ENCODE measurements around the gene RIMKLB. TPM values are rescaled to one million over a fixed set of nuclear protein-coding genes. Genes with fewer than 3 reads are reported as not detected.

RIMKLB gene
- total RNA-seq, 6 donors from 2014 or later = 25.2 to 103 (median 40.1) TPM

DNA sequence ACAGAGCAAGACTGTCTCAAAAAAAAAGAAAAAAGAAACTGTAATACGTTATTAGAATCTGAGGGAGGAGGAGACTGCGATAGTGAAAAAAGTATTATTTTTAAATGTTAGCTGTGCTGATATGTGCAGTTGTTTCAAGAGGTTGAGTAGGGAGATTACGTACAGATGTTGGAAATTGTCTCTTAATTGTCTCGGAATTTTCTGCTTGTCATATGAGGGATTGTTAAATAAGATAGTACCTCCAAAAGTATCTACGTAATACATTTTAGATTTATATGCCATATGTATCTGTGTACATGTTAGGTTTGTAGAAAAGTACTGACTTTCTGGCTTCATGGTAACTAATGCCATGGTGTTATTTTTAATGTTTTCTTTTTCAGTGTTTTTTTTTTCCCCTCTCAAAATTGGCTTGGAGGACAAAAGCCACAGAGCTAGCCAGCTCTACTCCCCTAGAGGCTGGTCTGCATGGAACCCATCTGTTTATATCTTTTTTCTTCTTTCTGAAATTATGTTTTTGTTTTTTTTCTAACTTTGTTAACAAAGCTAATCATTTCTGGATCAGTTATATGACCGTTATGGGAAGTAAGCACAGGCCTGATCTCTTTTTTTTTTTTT is 3.4 kb downstream of the RIMKLB start:
- ATAC-seq (ENCODE audit: low FRiP score in 2 of 2) = no peak
- Histone ChIP-seq H3K36me3 (no peaks in the 10 kb centered on the region), H3K9me3 (no peaks in the 10 kb centered on the region), H3K4me1 (peaks cover 19 to 31% (median 23%) of the 10 kb centered on the region in 4 donors), H3K27me3 (no peaks in the 10 kb centered on the region), H3K27ac (no peak overlapping the region), H3K4me3 (no peak overlapping the region)
- no peak for DNase-seq
- 82 to 84% methylated on average over 6 of the region's 6 CpGs for WGBS, 2 donors
- TF ChIP-seq, protein P1, sequence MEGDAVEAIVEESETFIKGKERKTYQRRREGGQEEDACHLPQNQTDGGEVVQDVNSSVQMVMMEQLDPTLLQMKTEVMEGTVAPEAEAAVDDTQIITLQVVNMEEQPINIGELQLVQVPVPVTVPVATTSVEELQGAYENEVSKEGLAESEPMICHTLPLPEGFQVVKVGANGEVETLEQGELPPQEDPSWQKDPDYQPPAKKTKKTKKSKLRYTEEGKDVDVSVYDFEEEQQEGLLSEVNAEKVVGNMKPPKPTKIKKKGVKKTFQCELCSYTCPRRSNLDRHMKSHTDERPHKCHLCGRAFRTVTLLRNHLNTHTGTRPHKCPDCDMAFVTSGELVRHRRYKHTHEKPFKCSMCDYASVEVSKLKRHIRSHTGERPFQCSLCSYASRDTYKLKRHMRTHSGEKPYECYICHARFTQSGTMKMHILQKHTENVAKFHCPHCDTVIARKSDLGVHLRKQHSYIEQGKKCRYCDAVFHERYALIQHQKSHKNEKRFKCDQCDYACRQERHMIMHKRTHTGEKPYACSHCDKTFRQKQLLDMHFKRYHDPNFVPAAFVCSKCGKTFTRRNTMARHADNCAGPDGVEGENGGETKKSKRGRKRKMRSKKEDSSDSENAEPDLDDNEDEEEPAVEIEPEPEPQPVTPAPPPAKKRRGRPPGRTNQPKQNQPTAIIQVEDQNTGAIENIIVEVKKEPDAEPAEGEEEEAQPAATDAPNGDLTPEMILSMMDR (IDR thresholded peaks at IDR 0.05) = no peak
- TF ChIP-seq POLR2A (IDR thresholded peaks at IDR 0.05) (no peak), POLR2AphosphoS5 (IDR thresholded peaks at IDR 0.05) (no peak), EP300 (IDR thresholded peaks at IDR 0.05) (no peak)

DNA sequence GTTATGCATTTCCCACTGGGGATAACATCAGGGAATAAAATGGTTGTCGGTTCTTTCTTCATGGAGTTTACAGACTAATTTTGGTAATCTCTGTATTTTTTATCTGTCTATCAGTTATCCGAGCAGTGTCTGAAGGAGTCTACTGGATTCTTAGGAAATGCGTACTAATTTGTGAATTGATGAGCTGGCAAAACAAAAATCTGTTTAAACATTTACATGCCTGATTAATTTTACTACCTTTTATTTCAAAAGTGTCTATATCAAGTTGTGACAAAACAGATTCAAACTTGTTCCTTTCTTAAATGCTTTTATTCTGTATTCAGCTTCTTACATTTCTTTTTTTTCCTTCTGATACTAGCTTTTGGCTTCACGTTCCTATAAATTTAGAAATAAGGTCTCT is 4.4 kb downstream of the RIMKLB start:
- no peaks in the 10 kb centered on the region for H3K36me3 ChIP-seq
- H3K4me3 ChIP-seq = no peak overlapping the region
- DNase-seq (no peak), ATAC-seq (ENCODE audit: low FRiP score in 2 of 2) (no peak)
- H3K27me3 ChIP-seq = no peaks in the 10 kb centered on the region
- 82 to 90% methylated on average over 4 of the region's 4 CpGs for WGBS, 2 donors
- no peak overlapping the region for H3K27ac ChIP-seq
- no peaks in the 10 kb centered on the region for H3K9me3 ChIP-seq
- peaks cover 14 to 28% (median 19%) of the 10 kb centered on the region in 4 donors for H3K4me1 ChIP-seq
- no peak for TF ChIP-seq EP300 (IDR thresholded peaks at IDR 0.05)
- no peak for TF ChIP-seq POLR2A (IDR thresholded peaks at IDR 0.05)
- TF ChIP-seq, protein P1 (IDR thresholded peaks at IDR 0.05) = no peak
- no peak for TF ChIP-seq POLR2AphosphoS5 (IDR thresholded peaks at IDR 0.05)

DNA sequence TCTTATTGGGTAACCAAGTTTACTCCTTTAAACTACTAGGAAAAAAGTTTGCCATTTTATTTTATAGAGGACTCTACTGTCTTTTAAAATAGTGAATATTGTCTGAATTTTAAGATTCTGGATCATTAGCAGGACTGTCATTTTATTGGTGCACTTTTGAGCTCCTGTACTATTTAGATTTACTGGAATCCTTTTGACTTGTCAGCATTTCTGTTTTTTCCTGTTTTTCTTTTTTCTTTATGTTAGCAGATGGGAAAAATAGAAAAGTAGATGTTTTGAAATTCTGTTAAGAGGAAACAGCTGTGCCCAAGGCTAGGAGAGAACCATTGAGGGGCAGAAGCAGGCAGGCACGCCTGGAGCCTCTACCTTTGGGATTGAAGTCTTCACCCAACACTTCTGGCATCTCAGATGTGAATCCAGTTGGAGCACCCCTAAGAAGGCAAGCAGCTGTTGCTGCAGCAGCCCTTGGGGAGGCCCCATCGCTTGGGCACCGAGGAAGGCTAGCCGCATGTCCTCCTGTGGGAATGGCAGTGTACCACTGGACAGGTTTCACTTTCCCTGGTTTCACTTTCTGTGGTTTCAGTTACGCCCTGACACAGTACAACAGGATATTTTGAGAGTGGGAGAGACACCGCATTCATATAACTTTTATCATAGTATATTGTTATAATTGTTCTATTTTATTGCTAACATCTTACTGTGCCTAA is 11.5 kb downstream of the RIMKLB start:
- DNase-seq = peak; percentile 34 to 45
- Histone ChIP-seq H3K27me3 (no peaks in the 10 kb centered on the region), H3K9me3 (no peaks in the 10 kb centered on the region), H3K36me3 (no peaks in the 10 kb centered on the region), H3K27ac (peak overlapping the region; percentile 48 to 76 (median 72)), H3K4me3 (peak overlapping the region in 3 of 4 donors; percentile 19 to 42 (median 39)), H3K4me1 (peaks cover 16 to 29% (median 24%) of the 10 kb centered on the region in 4 donors)
- peak in 1 of 2 donors; percentile 30 for TF ChIP-seq POLR2AphosphoS5 (IDR thresholded peaks at IDR 0.05)
- TF ChIP-seq POLR2A (IDR thresholded peaks at IDR 0.05) = no peak
- peak in 1 of 2 donors; percentile 76 for ATAC-seq (ENCODE audit: low FRiP score in 2 of 2)
- 13 to 29% methylated on average over 6 of the region's 6 CpGs for WGBS, 2 donors

DNA sequence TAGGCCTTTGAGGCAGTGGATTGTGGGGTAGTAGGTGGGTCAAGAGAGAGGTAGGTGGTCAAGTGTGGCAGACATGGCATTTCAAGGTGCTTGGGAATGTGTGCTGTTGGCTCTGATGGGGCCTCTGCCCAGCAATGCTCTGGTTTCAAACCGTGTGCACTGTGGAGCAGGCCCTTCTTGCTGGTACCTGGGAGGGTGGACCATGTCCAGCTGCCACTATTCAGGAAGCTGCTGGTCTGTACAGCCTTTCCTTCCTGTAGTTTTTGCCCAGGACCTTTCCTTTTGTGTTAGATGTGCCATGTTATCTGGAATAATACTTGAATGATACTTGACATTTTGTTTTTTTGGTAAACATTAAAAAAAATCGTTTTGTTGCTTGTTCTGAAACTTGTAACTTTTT is 14.8 kb downstream of the RIMKLB start:
- H3K27ac ChIP-seq = peak overlapping the region in 3 of 4 donors; percentile 15 to 70 (median 58)
- H3K9me3 ChIP-seq = no peaks in the 10 kb centered on the region
- peaks cover 0 to 3% (median 0%) of the 10 kb centered on the region in 4 donors for H3K36me3 ChIP-seq
- no peak overlapping the region for H3K4me3 ChIP-seq
- H3K27me3 ChIP-seq = no peaks in the 10 kb centered on the region
- H3K4me1 ChIP-seq = peaks cover 16 to 29% (median 24%) of the 10 kb centered on the region in 4 donors
- TF ChIP-seq POLR2AphosphoS5 (IDR thresholded peaks at IDR 0.05) (no peak), EP300 (IDR thresholded peaks at IDR 0.05) (no peak), POLR2A (IDR thresholded peaks at IDR 0.05) (no peak)
- TF ChIP-seq, protein P1 (IDR thresholded peaks at IDR 0.05) = no peak
- ATAC-seq (ENCODE audit: low FRiP score in 2 of 2) (no peak), DNase-seq (no peak)
- 22 to 25% methylated on average over 2 of the region's 2 CpGs for WGBS, 2 donors

DNA sequence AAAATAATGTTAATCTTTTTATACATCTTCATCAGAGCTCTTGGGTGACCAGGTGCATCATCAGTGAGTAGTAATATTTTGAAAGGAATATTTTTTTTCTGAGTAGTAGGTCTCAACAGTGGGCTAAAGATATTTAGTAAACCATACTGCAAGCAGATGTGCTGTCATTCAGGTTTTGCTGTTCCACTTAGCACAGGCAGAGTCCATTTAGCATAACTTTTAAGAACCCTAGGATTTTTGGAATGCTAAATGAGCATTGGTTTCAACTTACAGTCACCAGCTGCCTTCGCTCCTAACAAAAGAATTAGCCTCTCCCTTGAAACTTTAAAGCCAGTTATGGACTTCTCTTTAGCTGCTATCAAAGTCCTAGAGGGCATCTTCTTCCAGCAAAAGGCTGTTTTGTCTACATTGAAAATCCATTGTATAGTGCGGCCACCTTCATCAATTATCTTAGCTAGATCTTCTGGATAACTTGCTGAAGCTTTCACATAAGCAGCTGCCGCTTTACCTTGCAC is 24.6 kb downstream of the RIMKLB start:
- H3K4me1 ChIP-seq = peaks cover 0 to 10% (median 1%) of the 10 kb centered on the region in 4 donors
- peaks cover 0 to 34% (median 2%) of the 10 kb centered on the region in 4 donors for H3K36me3 ChIP-seq
- no peaks in the 10 kb centered on the region for H3K27me3 ChIP-seq
- no peak overlapping the region for H3K27ac ChIP-seq
- ATAC-seq (ENCODE audit: low FRiP score in 2 of 2) (no peak), DNase-seq (no peak)
- H3K4me3 ChIP-seq = no peak overlapping the region
- 93 to 97% methylated on average over 3 of the region's 3 CpGs for WGBS, 2 donors
- TF ChIP-seq EP300 (IDR thresholded peaks at IDR 0.05) = no peak
- no peak for TF ChIP-seq POLR2A (IDR thresholded peaks at IDR 0.05)
- TF ChIP-seq, protein P1 (IDR thresholded peaks at IDR 0.05) = no peak
- no peak for TF ChIP-seq POLR2AphosphoS5 (IDR thresholded peaks at IDR 0.05)
- no peaks in the 10 kb centered on the region for H3K9me3 ChIP-seq

All from upper lobe of left lung (tissue), 6 donors.